Measurements from ENCODE around the gene SPI1.
"Not testable (repeated sequence)": the region's sequence is repeated elsewhere in the genome, so short reads cannot be mapped to it uniquely, and the experiment has no call there.

SPI1 gene

GRCh38 chr11:47335733-47336132, 42.6 kb downstream of the SPI1 start:
- DNase-seq (ENCODE audit: insufficient read length, low spot score) (no peak), FAIRE-seq (no peak)
- TF ChIP-seq PAX5 (IDR thresholded peaks at IDR 0.05; ENCODE audit: insufficient read depth, low read length, severe bottlenecking) (no peak), POLR2AphosphoS5 (IDR thresholded peaks at IDR 0.05; ENCODE audit: low read depth, low read length) (no peak), POU2F2 (IDR thresholded peaks at IDR 0.05; ENCODE audit: low read depth, low read length) (no peak), POLR2A (IDR thresholded peaks at IDR 0.05; ENCODE audit: low read depth, low read length) (no peak), SPI1 (IDR thresholded peaks at IDR 0.05; ENCODE audit: low read depth, low read length) (no peak), TAF1 (IDR thresholded peaks at IDR 0.05; ENCODE audit: low read depth, low read length) (no peak)

DNA sequence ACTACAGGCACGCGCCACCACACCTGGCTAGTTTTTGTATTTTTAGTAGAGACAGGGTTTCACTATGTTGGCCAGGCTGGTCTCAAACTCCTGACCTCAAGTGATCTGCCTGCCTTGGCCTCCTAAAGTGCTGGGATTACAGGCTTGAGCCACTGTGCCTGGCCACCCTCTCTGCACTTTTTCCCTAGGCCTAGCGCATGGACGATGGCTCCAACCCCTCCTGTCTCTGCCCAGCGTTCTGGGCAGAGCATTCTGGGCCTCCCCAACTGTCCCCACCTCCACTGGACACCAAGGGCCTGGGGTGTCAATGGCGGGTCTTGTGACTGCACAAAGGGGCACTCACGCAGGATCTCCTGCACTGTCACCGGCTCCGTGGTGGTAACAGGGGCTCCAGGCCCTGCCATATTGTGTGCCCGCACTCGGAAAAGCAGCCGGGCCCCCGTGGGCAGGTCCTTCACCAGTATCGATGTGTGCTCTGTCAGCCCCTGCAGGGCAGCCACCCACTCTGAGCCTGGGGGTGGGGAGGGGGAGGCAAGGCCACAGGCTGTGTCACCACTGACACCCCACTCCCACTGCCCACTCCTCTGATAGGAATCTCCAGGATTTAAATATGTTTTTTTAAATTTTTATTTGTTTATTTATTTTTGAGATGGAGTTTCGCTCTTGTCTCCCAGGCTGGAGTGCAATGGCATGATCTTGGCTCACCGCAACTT, 43.5 kb downstream of the SPI1 start:
- FAIRE-seq: not testable (repeated sequence)

GRCh38 chr11:47333886-47334443, 44.4 kb downstream of the SPI1 start:
- TF ChIP-seq PAX5 (IDR thresholded peaks at IDR 0.05; ENCODE audit: insufficient read depth, low read length, severe bottlenecking): no peak
- no peak for TF ChIP-seq POLR2A (IDR thresholded peaks at IDR 0.05; ENCODE audit: low read depth, low read length)
- no peak for TF ChIP-seq SPI1 (IDR thresholded peaks at IDR 0.05; ENCODE audit: low read depth, low read length)
- no peak for TF ChIP-seq TAF1 (IDR thresholded peaks at IDR 0.05; ENCODE audit: low read depth, low read length)
- no peak for TF ChIP-seq POU2F2 (IDR thresholded peaks at IDR 0.05; ENCODE audit: low read depth, low read length)
- TF ChIP-seq POLR2AphosphoS5 (IDR thresholded peaks at IDR 0.05; ENCODE audit: low read depth, low read length): no peak
- FAIRE-seq: no peak
- DNase-seq (ENCODE audit: insufficient read length, low spot score): no peak

More for the DNA sequence above, 43.5 kb downstream of the SPI1 start:
- DNase-seq (ENCODE audit: insufficient read length, low spot score): not testable (repeated sequence)

- FAIRE-seq: no peak
- TF ChIP-seq SPI1 (IDR thresholded peaks at IDR 0.05; ENCODE audit: low read depth, low read length): no peak
- no peak for TF ChIP-seq POLR2AphosphoS5 (IDR thresholded peaks at IDR 0.05; ENCODE audit: low read depth, low read length)
- no peak for DNase-seq (ENCODE audit: insufficient read length, low spot score)
Measured at GRCh38 chr11:47333526-47333845, 44.9 kb downstream of the SPI1 start.

DNA sequence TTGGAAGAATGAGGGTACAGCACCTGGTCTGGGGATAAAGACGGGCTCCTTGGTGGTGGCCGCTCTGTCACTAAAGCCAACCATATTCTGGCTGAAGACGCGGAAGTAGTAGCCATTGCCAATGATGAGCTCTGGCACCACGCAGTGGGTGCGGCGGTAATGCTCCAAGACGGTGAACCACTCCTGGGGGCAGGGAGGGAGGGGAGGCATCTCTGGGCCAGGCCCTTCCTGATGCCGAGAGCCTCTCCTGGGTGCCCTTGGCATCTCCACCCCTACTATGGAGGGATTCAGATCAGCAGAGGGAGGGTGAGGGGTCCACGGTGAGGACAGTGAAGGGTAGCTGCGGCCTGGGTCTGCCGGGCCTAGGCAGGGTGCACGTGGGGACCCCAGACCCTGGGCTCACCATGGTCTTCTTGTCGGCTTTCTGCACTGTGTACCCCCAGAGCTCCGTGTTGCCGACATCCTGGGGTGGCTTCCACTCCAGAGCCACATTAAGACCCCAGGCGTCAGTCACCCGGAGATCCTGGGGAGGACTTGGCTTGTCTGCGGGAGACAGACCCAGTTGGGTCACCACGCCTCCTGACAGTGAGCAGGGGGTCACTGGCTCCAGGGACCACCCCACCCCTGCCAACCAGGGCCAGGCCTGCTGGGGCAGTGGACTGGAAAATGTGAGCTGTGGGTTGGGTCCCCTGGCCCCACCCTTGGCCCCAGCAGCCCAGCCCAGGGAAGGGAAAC, 45.4 kb downstream of the SPI1 start:
- FAIRE-seq (no peak), DNase-seq (ENCODE audit: insufficient read length, low spot score) (no peak)
- TF ChIP-seq POU2F2 (IDR thresholded peaks at IDR 0.05; ENCODE audit: low read depth, low read length) (no peak), POLR2AphosphoS5 (IDR thresholded peaks at IDR 0.05; ENCODE audit: low read depth, low read length) (no peak), TAF1 (IDR thresholded peaks at IDR 0.05; ENCODE audit: low read depth, low read length) (no peak), PAX5 (IDR thresholded peaks at IDR 0.05; ENCODE audit: insufficient read depth, low read length, severe bottlenecking) (no peak), SPI1 (IDR thresholded peaks at IDR 0.05; ENCODE audit: low read depth, low read length) (no peak), POLR2A (IDR thresholded peaks at IDR 0.05; ENCODE audit: low read depth, low read length) (no peak)

- TF ChIP-seq SPI1 (IDR thresholded peaks at IDR 0.05; ENCODE audit: low read depth, low read length) (no peak), PAX5 (IDR thresholded peaks at IDR 0.05; ENCODE audit: insufficient read depth, low read length, severe bottlenecking) (no peak), TAF1 (IDR thresholded peaks at IDR 0.05; ENCODE audit: low read depth, low read length) (no peak)
- DNase-seq (ENCODE audit: insufficient read length, low spot score) (no peak), FAIRE-seq (no peak)
Measured at GRCh38 chr11:47332303-47332711, 46.0 kb downstream of the SPI1 start.

DNA sequence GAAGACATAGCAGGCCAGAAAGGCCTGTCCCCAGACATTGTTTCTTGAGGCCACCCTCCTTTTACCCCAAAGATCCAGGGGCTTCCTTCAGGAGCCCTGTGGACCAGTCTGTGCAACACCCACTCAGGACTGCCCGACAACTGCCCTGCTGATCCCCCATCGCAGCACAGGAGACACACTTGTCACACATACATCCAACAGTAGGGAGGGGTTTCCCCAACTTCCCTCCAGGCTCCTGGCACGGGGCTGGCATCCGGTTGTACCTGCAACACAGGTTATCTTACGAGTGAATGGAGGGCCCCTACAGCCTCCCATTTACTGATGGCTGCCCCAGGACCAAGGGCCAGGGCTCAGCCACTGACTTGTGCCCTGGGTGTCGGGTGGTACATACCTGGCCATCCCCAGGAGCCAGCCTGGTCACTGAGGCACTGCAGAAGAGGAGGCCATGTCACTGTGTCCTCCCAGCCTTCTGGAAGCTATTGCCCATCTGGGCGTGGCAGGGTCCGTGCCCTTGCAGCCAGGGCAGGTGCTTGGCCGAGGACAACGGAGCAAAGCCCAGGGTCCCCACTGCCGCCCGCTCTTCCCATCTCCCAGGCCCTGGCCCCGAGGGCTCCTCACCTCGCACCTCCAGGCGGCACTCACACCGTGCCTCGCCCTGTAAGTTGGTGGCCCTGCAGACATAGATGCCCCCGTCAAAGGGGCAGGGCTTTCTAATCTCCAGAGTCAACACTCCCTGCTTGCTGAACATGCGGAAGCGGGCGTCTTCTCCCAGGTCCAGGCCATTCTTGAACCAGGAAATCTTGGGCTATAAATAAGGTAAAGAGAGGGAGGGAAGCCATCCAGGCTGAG, 46.7 kb downstream of the SPI1 start:
- DNase-seq (ENCODE audit: insufficient read length, low spot score) (no peak), FAIRE-seq (no peak)
- no peak for TF ChIP-seq POU2F2 (IDR thresholded peaks at IDR 0.05; ENCODE audit: low read depth, low read length)
- no peak for TF ChIP-seq POLR2AphosphoS5 (IDR thresholded peaks at IDR 0.05; ENCODE audit: low read depth, low read length)
- no peak for TF ChIP-seq SPI1 (IDR thresholded peaks at IDR 0.05; ENCODE audit: low read depth, low read length)
- no peak for TF ChIP-seq PAX5 (IDR thresholded peaks at IDR 0.05; ENCODE audit: insufficient read depth, low read length, severe bottlenecking)
- no peak for TF ChIP-seq TAF1 (IDR thresholded peaks at IDR 0.05; ENCODE audit: low read depth, low read length)
- TF ChIP-seq POLR2A (IDR thresholded peaks at IDR 0.05; ENCODE audit: low read depth, low read length): no peak

DNA sequence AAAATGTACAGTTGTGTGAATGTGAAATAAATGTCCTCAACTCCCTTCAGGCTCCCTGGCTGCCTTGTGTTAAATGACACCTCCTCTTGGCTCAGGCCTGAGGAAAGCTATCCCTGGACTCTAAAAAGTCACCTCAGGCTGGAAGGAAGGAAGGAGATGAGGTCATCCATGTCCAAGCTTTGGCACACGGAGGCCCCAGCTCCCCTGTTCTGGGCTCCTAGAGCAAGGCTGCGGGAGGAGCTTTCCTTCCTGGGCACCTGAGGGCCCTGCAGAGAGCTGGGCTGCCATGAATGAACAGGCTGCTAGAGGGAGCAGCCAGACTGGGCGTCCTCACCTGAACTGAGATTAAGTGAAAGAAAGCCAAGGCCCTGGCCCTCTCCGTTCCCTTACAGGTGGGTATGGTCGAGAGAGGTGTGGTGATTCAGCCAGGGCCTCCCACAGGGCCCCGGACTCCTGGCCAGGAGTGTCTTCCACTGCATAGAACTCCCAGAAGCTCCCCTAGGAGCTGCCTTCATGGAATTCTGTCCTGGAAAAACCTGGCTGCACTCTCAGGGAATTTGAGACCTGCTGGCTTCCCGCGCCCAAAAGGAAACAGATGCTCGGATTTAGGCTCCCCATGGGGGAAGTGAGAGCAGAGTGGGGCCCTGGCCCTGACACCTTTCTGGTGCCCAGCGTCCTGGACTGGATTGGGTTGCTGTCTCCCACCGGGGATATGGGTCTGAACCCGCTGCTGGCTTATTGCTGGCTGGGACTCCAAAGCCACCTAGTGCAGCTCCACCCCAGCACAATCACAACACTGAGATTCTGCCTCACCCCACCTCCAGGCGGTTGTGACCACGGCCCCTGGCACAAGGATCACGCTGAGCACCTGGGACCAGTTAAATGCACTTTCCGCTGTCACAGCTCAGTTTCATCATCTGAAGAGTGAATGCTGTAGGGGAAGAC, 48.1 kb downstream of the SPI1 start:
- TF ChIP-seq POLR2AphosphoS5 (IDR thresholded peaks at IDR 0.05; ENCODE audit: low read depth, low read length): no peak
- no peak for TF ChIP-seq POU2F2 (IDR thresholded peaks at IDR 0.05; ENCODE audit: low read depth, low read length)
- no peak for TF ChIP-seq SPI1 (IDR thresholded peaks at IDR 0.05; ENCODE audit: low read depth, low read length)
- no peak for TF ChIP-seq POLR2A (IDR thresholded peaks at IDR 0.05; ENCODE audit: low read depth, low read length)
- TF ChIP-seq PAX5 (IDR thresholded peaks at IDR 0.05; ENCODE audit: insufficient read depth, low read length, severe bottlenecking): no peak
- TF ChIP-seq TAF1 (IDR thresholded peaks at IDR 0.05; ENCODE audit: low read depth, low read length): no peak
- FAIRE-seq: no peak
- peak; percentile 23 for DNase-seq (ENCODE audit: insufficient read length, low spot score)

All from GM12891 (cell line).